Neural cell (in vitro differentiated cells): Measurements from ENCODE around the gene ZHX3.

Experiments used
- EP300 ChIP-seq: fragments of 450-650 bp; conservative IDR thresholded peaks from 2 replicates; pipeline ENCODE4 v1.6.1; 2014; ENCODE audit warnings: antibody characterized with exemption, mild to moderate bottlenecking, moderate library complexity; ENCODE audit not compliant: poor library complexity, severe bottlenecking
- EZH2 ChIP-seq: fragments of 200-600, 300-800 bp; shearing (Covaris generic), sonication (generic); IDR thresholded peaks from 2 replicates; pipeline ENCODE4 v1.6.1; 2014; ENCODE audit warnings: antibody characterized with exemption, low read length, borderline replicate concordance, mild to moderate bottlenecking; ENCODE audit not compliant: insufficient read depth, poor library complexity, severe bottlenecking
- TF ChIP-seq, protein P1 (sequence below): fragments of 450-650 bp; IDR thresholded peaks from 2 replicates; pipeline ENCODE4 v1.5.1; 2014; ENCODE audit warnings: antibody characterized with exemption, mild to moderate bottlenecking, moderate library complexity; ENCODE audit not compliant: poor library complexity, severe bottlenecking

GRCh38 chr20:41151134-41151869, 166.2 kb downstream of the ZHX3 start:
- TF ChIP-seq, protein P1, sequence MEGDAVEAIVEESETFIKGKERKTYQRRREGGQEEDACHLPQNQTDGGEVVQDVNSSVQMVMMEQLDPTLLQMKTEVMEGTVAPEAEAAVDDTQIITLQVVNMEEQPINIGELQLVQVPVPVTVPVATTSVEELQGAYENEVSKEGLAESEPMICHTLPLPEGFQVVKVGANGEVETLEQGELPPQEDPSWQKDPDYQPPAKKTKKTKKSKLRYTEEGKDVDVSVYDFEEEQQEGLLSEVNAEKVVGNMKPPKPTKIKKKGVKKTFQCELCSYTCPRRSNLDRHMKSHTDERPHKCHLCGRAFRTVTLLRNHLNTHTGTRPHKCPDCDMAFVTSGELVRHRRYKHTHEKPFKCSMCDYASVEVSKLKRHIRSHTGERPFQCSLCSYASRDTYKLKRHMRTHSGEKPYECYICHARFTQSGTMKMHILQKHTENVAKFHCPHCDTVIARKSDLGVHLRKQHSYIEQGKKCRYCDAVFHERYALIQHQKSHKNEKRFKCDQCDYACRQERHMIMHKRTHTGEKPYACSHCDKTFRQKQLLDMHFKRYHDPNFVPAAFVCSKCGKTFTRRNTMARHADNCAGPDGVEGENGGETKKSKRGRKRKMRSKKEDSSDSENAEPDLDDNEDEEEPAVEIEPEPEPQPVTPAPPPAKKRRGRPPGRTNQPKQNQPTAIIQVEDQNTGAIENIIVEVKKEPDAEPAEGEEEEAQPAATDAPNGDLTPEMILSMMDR = no peak
- no peak for TF ChIP-seq EP300
- TF ChIP-seq EZH2 = no peak
